Panc1 (cell line): Measurements from ENCODE around the gene C9orf85. TPM values are rescaled to one million over a fixed set of nuclear protein-coding genes. Genes with fewer than 3 reads are reported as not detected.

Source experiments
- ATAC-seq: fragments of 200-7000 bp; cut with Tn5 transposase; 2 replicates; pipeline ENCODE4 v1.9.1; 2020; ENCODE audit warnings: mild to moderate bottlenecking, moderate library complexity
- BruUV-seq: library from RNA; stranded (reverse); fragments of 400-500 nt; replicated peaks from 2 replicates; lab custom pipeline; 2021; lab: Mats Ljungman, UMichigan
- CTCF ChIA-PET: fragments of 300-600 bp; sonication (Branson Sonifier 250); formaldehyde crosslinking; loops from one replicate; lab custom pipeline; 2022; ENCODE audit warnings: antibody characterized with exemption; lab: Charles Lee
- POLR2A ChIA-PET: fragments of 300-600 bp; sonication (Branson Sonifier 250); formaldehyde crosslinking; loops from one replicate; lab custom pipeline; 2022; ENCODE audit warnings: antibody characterized with exemption; lab: Charles Lee
- DNase-seq: peaks from one replicate; pipeline ENCODE4 v3.0.0-alpha.2; 2010; ENCODE audit warnings: low read depth, low spot score
- H3K27ac ChIP-seq: 2 replicates; pipeline ENCODE4 v1.5.1; 2011; ENCODE audit warnings: mild to moderate bottlenecking, low read length, inconsistent platforms
- H3K27me3 ChIP-seq: fragments of 200-500 bp; sonication (Bioruptor generic); 2 replicates; pipeline ENCODE4 v1.6.0; 2014; ENCODE audit warnings: low read length, inconsistent platforms; ENCODE audit not compliant: control insufficient read depth, insufficient read depth
- H3K36me3 ChIP-seq: fragments of 200-500 bp; sonication (Bioruptor generic); 2 replicates; pipeline ENCODE4 v1.5.1; 2014; ENCODE audit warnings: inconsistent platforms, mild to moderate bottlenecking, low read length, moderate library complexity; ENCODE audit not compliant: control insufficient read depth, insufficient read depth
- H3K4me1 ChIP-seq: 2 replicates; pipeline ENCODE4 v1.5.1; 2011; ENCODE audit warnings: inconsistent platforms, mild to moderate bottlenecking, low read length, moderate library complexity; ENCODE audit not compliant: control insufficient read depth, insufficient read depth
- H3K4me3 ChIP-seq, 2 experiments: 2 replicates each; pipeline ENCODE4 v1.5.1; 2011 to 2012; ENCODE audit warnings: low read depth in 2 of 2, low read length in 2 of 2, mild to moderate bottlenecking in 2 of 2, inconsistent platforms in 1 of 2, moderate library complexity in 1 of 2
- H3K9me3 ChIP-seq: fragments of 200-500 bp; sonication (Bioruptor generic); 2 replicates; pipeline ENCODE4 v1.5.1; 2014; ENCODE audit warnings: low read depth, mild to moderate bottlenecking, inconsistent platforms, low read length, moderate library complexity; ENCODE audit not compliant: control insufficient read depth, insufficient read depth
- POLR2AphosphoS5 ChIP-seq: IDR thresholded peaks from 2 replicates; pipeline ENCODE4 v1.6.1; 2012; ENCODE audit warnings: mild to moderate bottlenecking, low read depth, low read length, moderate library complexity
- SIN3A ChIP-seq: IDR thresholded peaks from 2 replicates; pipeline ENCODE4 v1.6.1; 2012; ENCODE audit warnings: low read depth, mild to moderate bottlenecking, low read length, moderate library complexity, borderline replicate concordance; ENCODE audit not compliant: insufficient read depth
- TCF7L2 ChIP-seq: IDR thresholded peaks from 2 replicates; pipeline ENCODE4 v1.6.1; 2011; ENCODE audit warnings: mild to moderate bottlenecking, low read depth, low read length, inconsistent platforms
- in situ Hi-C: cut with HindIII; loops from 2 replicates; pipeline ENCODE4 v1.10.0; 2016; ENCODE audit warnings: low sequenced_read_pairs, low pct_unique_long_range_greater_than_20kb
- intact Hi-C: fragments of 100-400 bp; cut with micrococcal nuclease; formaldehyde crosslinking; loops from one replicate; pipeline ENCODE4 v1.10.0; 2022; ENCODE audit not compliant: unreplicated experiment
- total RNA-seq: library from RNA; stranded (reverse); gene quantifications from one replicate; pipeline ENCODE4 v1.2.1, GENCODE V29; 2021; ENCODE audit not compliant: unreplicated experiment
- TF ChIP-seq, protein P1 (sequence below): fragments of 450-650 bp; IDR thresholded peaks from 2 replicates; pipeline ENCODE4 v1.5.1; 2017; ENCODE audit warnings: mild to moderate bottlenecking
- TF ChIP-seq, protein P2 (sequence below), 2 experiments: IDR thresholded peaks; 2 replicates each; pipeline ENCODE4 v1.6.1; 2011 to 2012; ENCODE audit warnings: low read depth in 2 of 2, control low read depth in 1 of 2, low read length in 1 of 2, mild to moderate bottlenecking in 1 of 2, moderate library complexity in 1 of 2; ENCODE audit not compliant: insufficient read depth in 1 of 2

Gene C9orf85
- total RNA-seq, 1 experiment from 2014 or later, result 8.0 TPM

DNA sequence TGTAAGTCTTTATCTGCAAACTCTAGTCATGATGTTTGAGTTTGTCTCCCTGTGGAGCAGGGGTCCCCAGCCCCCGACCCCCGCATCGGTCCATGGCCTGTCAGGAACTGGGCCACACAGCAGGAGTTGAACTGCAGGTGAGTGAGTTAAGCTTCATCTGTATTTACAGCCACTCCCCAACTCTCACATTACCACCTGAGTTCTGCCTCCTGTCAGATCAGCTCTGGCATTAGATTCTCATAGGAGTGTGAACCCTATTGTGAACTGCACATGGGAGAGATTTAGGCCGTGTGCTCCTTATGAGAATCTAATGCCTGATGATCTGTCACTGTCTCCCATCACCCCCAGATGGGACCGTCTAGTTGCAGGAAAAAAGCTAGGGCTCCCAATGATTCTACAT, 7.0 kb downstream of the C9orf85 start:
- intact Hi-C loops, result loop anchor here (10.0 kb wide), 1 partner anchor 106 kb away; no protein-coding TSS in a partner anchor
- BruUV-seq, result no TSS peak
- in situ Hi-C loops, result no loop called here

DNA sequence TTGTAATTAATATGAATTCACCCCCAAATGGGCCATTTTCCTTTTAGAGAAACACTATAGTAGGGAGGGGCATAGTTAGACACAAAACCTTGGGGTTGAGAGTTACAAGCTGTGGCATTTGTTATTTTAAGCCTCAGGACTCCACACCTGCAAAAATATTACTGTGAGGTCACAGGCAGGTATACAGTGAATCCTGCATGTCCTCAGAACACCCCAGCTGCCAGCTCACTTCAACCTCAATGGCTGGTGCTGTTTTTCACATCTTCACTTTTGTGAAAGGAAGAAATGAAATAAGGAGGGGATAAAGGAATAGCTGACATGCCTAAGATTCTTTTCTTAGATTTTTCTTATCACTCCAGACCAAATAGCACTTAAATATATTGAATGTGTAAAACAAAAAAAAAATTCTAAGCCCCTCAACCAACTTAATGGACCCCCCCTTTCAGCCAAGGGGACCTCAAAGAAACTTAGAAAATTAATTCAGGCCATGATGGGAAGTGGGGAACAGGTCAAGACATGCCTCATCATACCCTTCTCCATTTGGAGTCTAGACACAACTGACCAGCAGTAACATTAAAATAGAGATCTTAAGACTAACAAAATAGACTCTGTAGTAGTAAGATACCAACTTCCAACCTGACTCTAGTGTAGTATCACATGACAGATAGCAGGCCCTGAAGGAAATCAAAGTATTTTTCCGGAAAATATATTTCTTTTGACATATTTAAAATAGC, 9.2 kb downstream of the C9orf85 start:
- Histone ChIP-seq H3K4me3 (no peak overlapping the region), H3K27ac (no peak overlapping the region), H3K36me3 (peaks cover 2% of the 10 kb centered on the region; the same call in 1 of the 2 replicates), H3K4me1 (no peaks in the 10 kb centered on the region; the same call in 1 of the 2 replicates), H3K9me3 (no peaks in the 10 kb centered on the region), H3K27me3 (no peaks in the 10 kb centered on the region)
- no peak for ATAC-seq
- CTCF ChIA-PET, result no interaction called here
- intact Hi-C loops (no loop called here), in situ Hi-C loops (no loop called here)
- no TSS peak for BruUV-seq
- POLR2A ChIA-PET, result no interaction called here
- DNase-seq, result no peak
- no peak for TF ChIP-seq SIN3A
- TF ChIP-seq, protein P1, sequence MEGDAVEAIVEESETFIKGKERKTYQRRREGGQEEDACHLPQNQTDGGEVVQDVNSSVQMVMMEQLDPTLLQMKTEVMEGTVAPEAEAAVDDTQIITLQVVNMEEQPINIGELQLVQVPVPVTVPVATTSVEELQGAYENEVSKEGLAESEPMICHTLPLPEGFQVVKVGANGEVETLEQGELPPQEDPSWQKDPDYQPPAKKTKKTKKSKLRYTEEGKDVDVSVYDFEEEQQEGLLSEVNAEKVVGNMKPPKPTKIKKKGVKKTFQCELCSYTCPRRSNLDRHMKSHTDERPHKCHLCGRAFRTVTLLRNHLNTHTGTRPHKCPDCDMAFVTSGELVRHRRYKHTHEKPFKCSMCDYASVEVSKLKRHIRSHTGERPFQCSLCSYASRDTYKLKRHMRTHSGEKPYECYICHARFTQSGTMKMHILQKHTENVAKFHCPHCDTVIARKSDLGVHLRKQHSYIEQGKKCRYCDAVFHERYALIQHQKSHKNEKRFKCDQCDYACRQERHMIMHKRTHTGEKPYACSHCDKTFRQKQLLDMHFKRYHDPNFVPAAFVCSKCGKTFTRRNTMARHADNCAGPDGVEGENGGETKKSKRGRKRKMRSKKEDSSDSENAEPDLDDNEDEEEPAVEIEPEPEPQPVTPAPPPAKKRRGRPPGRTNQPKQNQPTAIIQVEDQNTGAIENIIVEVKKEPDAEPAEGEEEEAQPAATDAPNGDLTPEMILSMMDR, result no peak
- TF ChIP-seq, protein P2, sequence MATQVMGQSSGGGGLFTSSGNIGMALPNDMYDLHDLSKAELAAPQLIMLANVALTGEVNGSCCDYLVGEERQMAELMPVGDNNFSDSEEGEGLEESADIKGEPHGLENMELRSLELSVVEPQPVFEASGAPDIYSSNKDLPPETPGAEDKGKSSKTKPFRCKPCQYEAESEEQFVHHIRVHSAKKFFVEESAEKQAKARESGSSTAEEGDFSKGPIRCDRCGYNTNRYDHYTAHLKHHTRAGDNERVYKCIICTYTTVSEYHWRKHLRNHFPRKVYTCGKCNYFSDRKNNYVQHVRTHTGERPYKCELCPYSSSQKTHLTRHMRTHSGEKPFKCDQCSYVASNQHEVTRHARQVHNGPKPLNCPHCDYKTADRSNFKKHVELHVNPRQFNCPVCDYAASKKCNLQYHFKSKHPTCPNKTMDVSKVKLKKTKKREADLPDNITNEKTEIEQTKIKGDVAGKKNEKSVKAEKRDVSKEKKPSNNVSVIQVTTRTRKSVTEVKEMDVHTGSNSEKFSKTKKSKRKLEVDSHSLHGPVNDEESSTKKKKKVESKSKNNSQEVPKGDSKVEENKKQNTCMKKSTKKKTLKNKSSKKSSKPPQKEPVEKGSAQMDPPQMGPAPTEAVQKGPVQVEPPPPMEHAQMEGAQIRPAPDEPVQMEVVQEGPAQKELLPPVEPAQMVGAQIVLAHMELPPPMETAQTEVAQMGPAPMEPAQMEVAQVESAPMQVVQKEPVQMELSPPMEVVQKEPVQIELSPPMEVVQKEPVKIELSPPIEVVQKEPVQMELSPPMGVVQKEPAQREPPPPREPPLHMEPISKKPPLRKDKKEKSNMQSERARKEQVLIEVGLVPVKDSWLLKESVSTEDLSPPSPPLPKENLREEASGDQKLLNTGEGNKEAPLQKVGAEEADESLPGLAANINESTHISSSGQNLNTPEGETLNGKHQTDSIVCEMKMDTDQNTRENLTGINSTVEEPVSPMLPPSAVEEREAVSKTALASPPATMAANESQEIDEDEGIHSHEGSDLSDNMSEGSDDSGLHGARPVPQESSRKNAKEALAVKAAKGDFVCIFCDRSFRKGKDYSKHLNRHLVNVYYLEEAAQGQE (IDR thresholded peaks at IDR 0.05; ENCODE audit: insufficient read depth in 1 of 2, low read depth in 2 of 2, low read length in 1 of 2), result no peak
- no peak for TF ChIP-seq TCF7L2
- TF ChIP-seq POLR2AphosphoS5, result no peak

More for the DNA sequence above, 7.0 kb downstream of the C9orf85 start:
- CTCF ChIA-PET, result no interaction called here
- Histone ChIP-seq H3K27me3 (no peaks in the 10 kb centered on the region), H3K4me1 (peaks cover 8% of the 10 kb centered on the region), H3K27ac (no peak overlapping the region), H3K36me3 (no peaks in the 10 kb centered on the region; the same call in 1 of the 2 replicates), H3K9me3 (no peaks in the 10 kb centered on the region), H3K4me3 (no peak overlapping the region)
- no peak for TF ChIP-seq POLR2AphosphoS5
- TF ChIP-seq TCF7L2, result no peak
- TF ChIP-seq, protein P1, result no peak
- TF ChIP-seq, protein P2 (IDR thresholded peaks at IDR 0.05; ENCODE audit: insufficient read depth in 1 of 2, low read depth in 2 of 2, low read length in 1 of 2), result no peak
- TF ChIP-seq SIN3A, result no peak
- ATAC-seq (no peak), DNase-seq (no peak)
- POLR2A ChIA-PET, result no interaction called here
